Putamen (tissue), 1 donor: ENCODE results near the gene DCDC1.

Experiments used
- DNase-seq: peaks from one replicate; pipeline ENCODE4 v3.0.0-alpha.2; 2016; ENCODE audit warnings: low spot score

Gene DCDC1

GRCh38 chr11:31102875-31103274 lies 266.7 kb downstream of the DCDC1 start:
- no peak for DNase-seq

GRCh38 chr11:31102316-31102715 lies 267.2 kb downstream of the DCDC1 start:
- DNase-seq = no peak

- no peak for DNase-seq
Observed at GRCh38 chr11:31096191-31096805, 273.2 kb downstream of the DCDC1 start.

- no peak for DNase-seq
Observed at GRCh38 chr11:31092638-31093037, 276.9 kb downstream of the DCDC1 start.

- DNase-seq = no peak
Observed at GRCh38 chr11:31089117-31089516, 280.4 kb downstream of the DCDC1 start.

GRCh38 chr11:31069447-31070205 lies 299.9 kb downstream of the DCDC1 start:
- no peak for DNase-seq

GRCh38 chr11:31060880-31061279 lies 308.7 kb downstream of the DCDC1 start:
- DNase-seq = no peak

- DNase-seq = no peak
Observed at GRCh38 chr11:31059529-31059928, 310.0 kb downstream of the DCDC1 start.

- no peak for DNase-seq
Observed at GRCh38 chr11:31050061-31050765, 319.3 kb downstream of the DCDC1 start.

- no peak for DNase-seq
Observed at GRCh38 chr11:31045335-31045734, 324.2 kb downstream of the DCDC1 start.

- no peak for DNase-seq
Observed at GRCh38 chr11:31030138-31030792, 339.3 kb downstream of the DCDC1 start.

GRCh38 chr11:31026315-31026714 lies 343.2 kb downstream of the DCDC1 start:
- DNase-seq = no peak

GRCh38 chr11:31022080-31022479 lies 347.5 kb downstream of the DCDC1 start:
- no peak for DNase-seq

GRCh38 chr11:31019786-31020185 lies 349.8 kb downstream of the DCDC1 start:
- no peak for DNase-seq

- DNase-seq = no peak
Observed at GRCh38 chr11:31005202-31005601, 364.3 kb downstream of the DCDC1 start.

GRCh38 chr11:31001427-31001826 lies 368.1 kb downstream of the DCDC1 start:
- no peak for DNase-seq

- DNase-seq = no peak
Observed at GRCh38 chr11:31000381-31000780, 369.2 kb downstream of the DCDC1 start.

GRCh38 chr11:30992513-30992849 lies 377.1 kb downstream of the DCDC1 start:
- DNase-seq = no peak

GRCh38 chr11:30991802-30992512 lies 377.6 kb downstream of the DCDC1 start:
- no peak for DNase-seq

GRCh38 chr11:30991376-30991775 lies 378.2 kb downstream of the DCDC1 start:
- DNase-seq = no peak

- DNase-seq = no peak
Observed at GRCh38 chr11:30990625-30991296, 378.8 kb downstream of the DCDC1 start.

- DNase-seq = no peak
Observed at GRCh38 chr11:30987819-30988218, 381.7 kb downstream of the DCDC1 start.
